ENCODE measurements around the gene WNK3.
"Not testable (repeated sequence)": the region's sequence is repeated elsewhere in the genome, so short reads cannot be mapped to it uniquely, and the experiment has no call there.

GRCh38 chrX:54384661-54385060, 26.8 kb upstream of the WNK3 start:
- TF ChIP-seq CTCF (IDR thresholded peaks at IDR 0.05; ENCODE audit: insufficient read depth, low read depth, low read length); EZH2 (IDR thresholded peaks at IDR 0.05; ENCODE audit: insufficient read depth, low read length): not testable (repeated sequence)
